GM19351 (cell line): ENCODE results near the gene STK36.
"Not testable (repeated sequence)": the region's sequence is repeated elsewhere in the genome, so short reads cannot be mapped to it uniquely, and the experiment has no call there.

Experiments
- ATAC-seq: cut with Tn5 transposase; IDR thresholded peaks from one replicate; pipeline ENCODE4 v1.9.1; 2021; ENCODE audit warnings: mild to moderate bottlenecking, moderate library complexity; ENCODE audit not compliant: unreplicated experiment

Gene STK36

GRCh38 chr2:218659258-218659987, 12.5 kb upstream of the STK36 start, which contains the start of the genes BCS1L and ZNF142:
Gene BCS1L (plus strand): TSS chr2:218659683. CDS start chr2:218660988, 1,305 bp downstream.
Gene ZNF142 (minus strand): TSS chr2:218659623. CDS start chr2:218656429, 3,194 bp downstream.
- ATAC-seq = peak; percentile 93

GRCh38 chr2:218659988-218660358, 11.9 kb upstream of the STK36 start:
- no peak for ATAC-seq

GRCh38 chr2:218662377-218662776, 9.5 kb upstream of the STK36 start:
- ATAC-seq = no peak

- no peak for ATAC-seq
Observed at GRCh38 chr2:218662827-218663226, 9.1 kb upstream of the STK36 start.

- no peak for ATAC-seq
Observed at GRCh38 chr2:218663901-218664300, 8.0 kb upstream of the STK36 start.

GRCh38 chr2:218664653-218665052, 7.2 kb upstream of the STK36 start:
- no peak for ATAC-seq

- ATAC-seq = no peak
Observed at GRCh38 chr2:218671097-218671653, 711 bp upstream of the STK36 start.

- no peak for ATAC-seq
Observed at GRCh38 chr2:218679119-218679518, 7.2 kb downstream of the STK36 start.

GRCh38 chr2:218680061-218680460, 8.2 kb downstream of the STK36 start:
- ATAC-seq = no peak

GRCh38 chr2:218687400-218688060, 15.6 kb downstream of the STK36 start:
- not testable (repeated sequence) for ATAC-seq

GRCh38 chr2:218691234-218691633, 19.3 kb downstream of the STK36 start:
- no peak for ATAC-seq

- no peak for ATAC-seq
Observed at GRCh38 chr2:218694405-218695145, 22.7 kb downstream of the STK36 start.

- no peak for ATAC-seq
Observed at GRCh38 chr2:218698885-218699284, 27.0 kb downstream of the STK36 start.

GRCh38 chr2:218701806-218702205, 29.9 kb downstream of the STK36 start:
- no peak for ATAC-seq

- no peak for ATAC-seq
Observed at GRCh38 chr2:218703341-218703740, 31.5 kb downstream of the STK36 start.

- ATAC-seq = peak; percentile 37
Observed at GRCh38 chr2:218708086-218708485, 36.2 kb downstream of the STK36 start.

GRCh38 chr2:218709908-218710307, 38.0 kb downstream of the STK36 start:
- ATAC-seq = no peak

- ATAC-seq = no peak
Observed at GRCh38 chr2:218710334-218710686, 38.4 kb downstream of the STK36 start.

- ATAC-seq = peak; percentile 83
Observed at GRCh38 chr2:218710687-218711549, 39.0 kb downstream of the STK36 start, which contains the start of gene TTLL4. Gene TTLL4 (plus strand): TSS chr2:218710835. CDS start chr2:218737677, 26,842 bp downstream.

GRCh38 chr2:218711550-218711929, 39.7 kb downstream of the STK36 start:
- no peak for ATAC-seq
